Measurements from ENCODE around the gene CLIC4.

CLIC4 gene

GRCh38 chr1:24825174-24825573 lies 79.9 kb downstream of the CLIC4 start:
- no peak for DNase-seq

GRCh38 chr1:24826510-24826909 lies 81.3 kb downstream of the CLIC4 start:
- no peak for DNase-seq

- DNase-seq = no peak
Observed at GRCh38 chr1:24827379-24828135, 82.3 kb downstream of the CLIC4 start.

- no peak for DNase-seq
Observed at GRCh38 chr1:24828183-24828886, 83.1 kb downstream of the CLIC4 start.

- no peak for DNase-seq
Observed at GRCh38 chr1:24828887-24829192, 83.6 kb downstream of the CLIC4 start.

- DNase-seq = no peak
Observed at GRCh38 chr1:24830680-24831272, 85.5 kb downstream of the CLIC4 start.

GRCh38 chr1:24841593-24841992 lies 96.3 kb downstream of the CLIC4 start:
- DNase-seq = no peak

- no peak for DNase-seq
Observed at GRCh38 chr1:24846671-24847070, 101.4 kb downstream of the CLIC4 start.

GRCh38 chr1:24847995-24848881 lies 103.0 kb downstream of the CLIC4 start:
- DNase-seq = peak; percentile 86 to 89

- no peak for DNase-seq
Observed at GRCh38 chr1:24849672-24850295, 104.5 kb downstream of the CLIC4 start.

GRCh38 chr1:24850328-24850920 lies 105.2 kb downstream of the CLIC4 start:
- no peak for DNase-seq

GRCh38 chr1:24853649-24854048 lies 108.4 kb downstream of the CLIC4 start:
- no peak for DNase-seq

GRCh38 chr1:24855474-24855873 lies 110.2 kb downstream of the CLIC4 start:
- no peak for DNase-seq

GRCh38 chr1:24856787-24857506 lies 111.7 kb downstream of the CLIC4 start:
- no peak for DNase-seq

- no peak for DNase-seq
Observed at GRCh38 chr1:24857507-24858133, 112.4 kb downstream of the CLIC4 start.

- DNase-seq = no peak
Observed at GRCh38 chr1:24858277-24858676, 113.0 kb downstream of the CLIC4 start.

- DNase-seq = no peak
Observed at GRCh38 chr1:24859063-24860010, 114.1 kb downstream of the CLIC4 start.

GRCh38 chr1:24860841-24861240 lies 115.6 kb downstream of the CLIC4 start:
- no peak for DNase-seq

- no peak for DNase-seq
Observed at GRCh38 chr1:24861821-24862727, 116.8 kb downstream of the CLIC4 start.
